Fibroblast of upper back skin (primary cell): ENCODE results near the gene CELSR1.
"Not testable (repeated sequence)": the region's sequence is repeated elsewhere in the genome, so short reads cannot be mapped to it uniquely, and the experiment has no call there.

ENCODE experiments used
- DNase-seq: peaks from one replicate; pipeline ENCODE4 v3.0.0-alpha.2; 2013

CELSR1 gene

GRCh38 chr22:46533070-46533833, 4.2 kb downstream of the CELSR1 start:
- no peak for DNase-seq

GRCh38 chr22:46532416-46532815, 5.0 kb downstream of the CELSR1 start:
- DNase-seq = no peak

- DNase-seq = no peak
Observed at GRCh38 chr22:46531581-46532175, 5.7 kb downstream of the CELSR1 start.

GRCh38 chr22:46528121-46528610, 9.3 kb downstream of the CELSR1 start:
- DNase-seq = peak; percentile 36

DNA sequence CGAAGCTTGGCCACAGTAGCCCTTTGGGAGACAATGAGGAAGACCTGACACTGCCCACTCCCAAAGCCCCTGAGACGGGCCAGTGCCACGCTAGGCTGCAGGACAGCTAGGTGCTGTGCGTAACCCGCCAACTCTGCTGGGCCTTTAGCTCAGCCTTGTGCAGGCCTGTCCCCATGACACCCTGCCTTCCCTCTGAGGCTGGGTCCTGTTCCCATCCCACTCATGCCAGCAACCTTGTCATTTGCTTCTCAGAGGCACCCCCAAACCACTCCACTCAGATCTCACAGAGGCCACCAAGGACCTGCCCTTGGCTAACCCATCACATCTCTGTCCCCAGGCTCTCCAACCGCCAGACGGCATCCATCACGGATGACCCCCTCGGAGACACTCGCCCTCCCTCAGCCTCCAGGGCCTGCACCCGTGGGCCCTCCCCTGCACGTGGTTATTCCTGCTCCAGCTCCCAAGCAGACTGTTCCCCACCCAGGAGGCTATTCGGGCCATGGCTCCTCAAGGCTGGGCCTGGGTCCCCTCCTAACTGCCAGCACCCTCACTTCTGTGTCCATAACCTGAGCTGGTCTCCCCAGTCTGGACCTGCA, 11.1 kb downstream of the CELSR1 start:
- no peak for DNase-seq

GRCh38 chr22:46525389-46526243, 11.8 kb downstream of the CELSR1 start:
- no peak for DNase-seq

DNA sequence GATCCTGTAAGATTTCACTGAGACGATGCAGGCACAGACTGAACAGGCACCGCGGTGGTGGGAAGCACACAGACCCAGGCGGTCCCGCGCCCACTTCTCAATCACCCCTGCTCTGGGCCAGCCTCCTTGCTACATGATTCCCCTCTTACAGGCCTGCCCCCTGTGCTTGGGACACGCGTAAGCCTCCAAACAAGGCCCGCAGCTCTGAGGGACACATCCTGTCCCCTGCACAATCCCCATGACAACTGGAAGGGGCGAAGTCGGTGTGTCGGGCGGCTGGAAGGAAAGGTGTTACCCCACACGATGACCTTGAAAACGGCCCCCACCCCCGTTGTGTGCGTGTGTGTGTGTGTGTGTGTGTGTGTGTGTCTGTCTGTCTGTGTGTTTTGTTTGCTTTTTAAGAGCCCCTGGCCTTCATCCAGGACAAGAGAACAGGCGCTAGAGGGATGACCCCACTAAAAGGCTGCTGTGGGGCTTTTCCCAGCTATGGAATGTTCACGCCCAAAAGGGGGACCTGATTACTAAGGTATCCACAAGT, 13.1 kb downstream of the CELSR1 start:
- DNase-seq = no peak

- DNase-seq = no peak
Observed at GRCh38 chr22:46522797-46523196, 14.6 kb downstream of the CELSR1 start.

DNA sequence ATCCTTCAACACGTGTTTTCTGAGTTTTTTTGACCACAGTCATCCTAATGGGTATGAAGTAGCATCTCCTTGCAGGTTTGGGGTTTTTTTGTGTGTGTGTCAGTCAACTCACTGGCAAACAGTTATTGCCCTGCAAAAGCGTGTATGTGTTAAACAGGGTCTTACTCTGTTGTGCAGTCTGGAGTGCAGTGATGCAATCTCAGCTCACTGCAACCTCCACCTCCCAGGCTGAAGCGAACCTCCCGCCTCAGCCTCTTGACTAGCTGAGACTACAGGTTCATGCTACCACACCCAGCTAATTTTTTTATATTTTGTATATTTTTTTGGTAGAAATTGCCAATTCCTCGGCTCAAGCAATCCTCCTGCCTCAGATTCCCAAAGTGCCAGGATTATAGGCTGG, 15.4 kb downstream of the CELSR1 start:
- DNase-seq = no peak

- no peak for DNase-seq
Observed at GRCh38 chr22:46520880-46521279, 16.5 kb downstream of the CELSR1 start.

GRCh38 chr22:46519377-46519776, 18.0 kb downstream of the CELSR1 start:
- no peak for DNase-seq

DNA sequence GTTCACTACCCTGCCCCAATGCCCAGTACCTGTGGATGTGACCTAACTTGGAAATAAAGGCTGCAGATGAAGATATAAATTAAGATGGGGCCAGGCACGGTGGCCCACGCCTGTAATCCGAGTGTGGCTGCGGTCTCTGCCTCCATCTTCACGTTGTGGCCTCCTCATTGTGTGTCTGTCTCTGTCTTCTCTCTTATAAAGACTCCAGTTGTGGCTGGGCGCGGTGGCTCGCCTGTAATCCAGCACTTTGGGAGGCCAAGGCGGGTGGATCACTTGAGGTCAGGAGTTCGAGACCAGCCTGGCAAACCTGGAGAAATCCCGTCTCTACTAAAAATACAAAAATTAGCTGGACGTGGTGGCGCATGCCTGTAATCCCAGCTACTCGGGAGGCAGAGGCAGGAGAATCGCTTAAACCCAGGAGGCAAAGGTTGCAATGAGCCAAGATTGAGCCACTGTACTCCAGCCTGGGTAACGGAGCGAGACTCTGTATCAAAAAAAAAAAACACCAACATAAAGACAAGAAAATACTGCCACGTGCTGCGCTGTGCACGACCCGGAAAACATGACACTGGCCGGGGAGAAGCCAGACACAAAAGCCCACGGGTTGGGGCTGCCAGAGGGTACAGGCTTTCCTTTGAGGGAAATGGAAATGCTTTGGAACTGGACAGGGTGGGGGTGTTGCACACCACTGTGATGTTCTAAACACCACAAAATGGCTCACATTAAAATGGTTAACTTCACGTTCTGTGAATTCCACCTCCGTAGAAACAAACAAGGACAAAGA, 18.7 kb downstream of the CELSR1 start:
- DNase-seq = no peak

DNA sequence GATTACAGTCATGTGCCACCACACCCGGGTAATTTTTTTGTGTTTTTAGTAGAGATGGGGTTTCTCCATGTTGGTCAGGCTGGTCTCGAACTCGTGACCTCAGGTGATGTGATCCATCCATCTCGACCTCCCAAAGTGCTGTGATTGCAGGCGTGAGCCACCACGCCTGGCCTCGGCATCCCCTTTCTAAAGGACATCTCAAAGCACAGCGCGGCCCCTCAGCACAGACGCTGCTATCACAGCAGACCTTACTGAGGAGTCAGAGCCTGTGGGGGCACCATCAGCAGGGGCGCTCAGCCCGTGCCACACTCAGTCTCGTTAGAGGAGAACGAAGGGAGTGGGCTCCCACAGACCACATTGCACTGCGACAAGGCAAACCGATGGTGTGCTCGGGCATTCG, 19.4 kb downstream of the CELSR1 start:
- no peak for DNase-seq

DNA sequence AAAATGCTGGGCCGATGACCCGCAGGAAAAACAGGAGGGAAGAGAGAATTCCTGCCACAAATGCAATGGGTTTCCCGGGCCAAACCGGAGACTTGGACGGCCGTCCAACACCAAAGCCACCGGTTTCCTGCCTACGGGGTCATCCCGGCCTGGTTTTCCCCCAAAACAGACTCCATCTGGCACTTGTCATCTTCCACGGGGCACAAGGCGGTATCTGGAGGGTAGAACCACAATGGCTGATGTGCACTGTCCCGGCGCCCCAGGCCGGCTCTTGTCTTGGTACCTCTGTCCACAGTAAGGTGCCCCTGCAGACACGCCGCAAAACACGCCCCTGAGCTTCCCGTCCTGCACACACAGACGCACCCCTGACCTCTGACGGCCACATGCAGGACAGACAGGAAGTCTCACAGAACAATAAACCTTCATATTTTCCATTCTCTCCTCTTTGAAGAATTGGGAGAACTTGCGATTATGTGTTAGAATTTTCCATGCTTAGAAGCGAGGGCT, 20.1 kb downstream of the CELSR1 start:
- DNase-seq = no peak

- DNase-seq = no peak
Observed at GRCh38 chr22:46516638-46517037, 20.8 kb downstream of the CELSR1 start.

- DNase-seq = not testable (repeated sequence)
Observed at GRCh38 chr22:46516112-46516487, 21.3 kb downstream of the CELSR1 start.

- DNase-seq = no peak
Observed at GRCh38 chr22:46515208-46516111, 22.0 kb downstream of the CELSR1 start.

- DNase-seq = peak; percentile 46
Observed at GRCh38 chr22:46514592-46515207, 22.7 kb downstream of the CELSR1 start.

DNA sequence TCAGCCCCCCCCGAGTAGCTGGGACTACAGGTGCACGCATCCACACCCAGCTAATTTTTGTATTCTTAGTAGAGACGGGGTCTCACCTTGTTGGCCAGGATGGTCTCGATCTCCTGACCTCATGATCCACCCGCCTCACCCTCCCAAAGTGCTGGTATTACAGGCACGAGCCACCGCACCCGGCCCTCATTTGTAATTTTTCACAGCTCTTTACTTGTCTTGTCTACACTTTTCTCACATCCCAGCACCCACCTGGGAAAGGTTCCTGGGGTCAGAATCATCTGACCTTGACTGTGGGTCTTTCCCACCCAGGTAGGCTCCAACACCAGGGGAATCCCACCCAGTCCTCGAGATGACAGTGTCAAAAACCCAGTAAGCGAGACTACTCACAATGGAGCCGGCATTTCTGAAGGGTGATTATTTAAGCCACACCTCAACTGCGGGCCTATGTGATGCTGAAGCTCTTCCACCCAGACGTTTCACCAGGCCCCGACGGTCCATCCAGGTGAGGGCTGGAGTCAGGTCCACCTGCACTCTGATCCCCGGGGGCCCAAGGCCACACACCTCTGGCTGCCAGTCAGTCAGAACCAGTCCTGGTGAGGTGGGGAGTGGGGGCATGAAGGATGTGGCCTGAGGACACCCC, 23.4 kb downstream of the CELSR1 start:
- no peak for DNase-seq

- no peak for DNase-seq
Observed at GRCh38 chr22:46512683-46513082, 24.7 kb downstream of the CELSR1 start.
